ENCODE data around the gene CD9. TPM values are rescaled to one million over a fixed set of nuclear protein-coding genes. Genes with fewer than 3 reads are reported as not detected.

The CD9 gene
- total and polyA plus RNA-seq, 2 donors (not counting 1 experiment from before 2014, with no cell fraction given): 520 to 856 TPM

DNA sequence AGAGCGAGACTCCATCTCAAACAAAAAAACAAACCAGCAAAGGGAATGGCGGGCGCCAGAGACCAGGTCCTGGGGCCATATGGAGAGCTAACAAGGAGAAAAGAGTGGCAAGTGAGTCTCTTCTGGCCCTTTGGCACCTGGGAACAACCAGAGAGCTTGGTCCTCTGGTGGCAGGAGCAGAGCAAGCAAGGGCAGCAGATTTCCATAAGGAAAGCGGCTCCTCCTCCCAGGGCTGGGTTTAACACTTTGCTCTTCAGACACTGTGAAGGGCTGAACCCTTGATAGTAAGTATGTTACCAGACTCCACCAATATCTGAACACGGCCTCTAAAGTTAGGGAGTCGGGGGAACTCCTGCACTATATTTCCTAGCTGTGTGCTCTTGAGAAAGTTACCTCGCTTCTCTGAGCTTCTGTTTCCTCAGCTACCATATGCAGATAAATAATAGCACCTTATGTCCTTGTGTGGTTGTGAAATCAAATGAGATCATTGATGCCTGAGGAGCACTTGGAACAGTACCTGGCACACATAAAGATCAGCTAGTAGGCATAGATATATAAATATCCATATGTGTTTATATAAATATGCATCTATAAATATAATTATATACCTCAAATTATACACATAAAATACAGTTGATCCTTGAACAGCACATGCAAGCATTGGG, 76.9 kb downstream of the CD9 start:
- Histone ChIP-seq H3K4me3 (replicated peaks in 1 of 4; ENCODE audit: control extremely low read depth in 1 of 4, insufficient read depth in 1 of 4, low read depth in 3 of 4, low read length in 4 of 4) (no peak overlapping the region), H3K79me2 (ENCODE audit: control insufficient read depth, insufficient read depth, low read length) (no peaks in the 10 kb centered on the region), H4K20me1 (ENCODE audit: control insufficient read depth, extremely low read depth, insufficient read depth, low read length) (no peaks in the 10 kb centered on the region), H3K4me2 (ENCODE audit: extremely low read depth, insufficient read depth, low read length) (no peak overlapping the region), H2AFZ (ENCODE audit: low read length) (no peak overlapping the region), H3K27me3 (ENCODE audit: control insufficient read depth, insufficient read depth, low read length) (peaks cover 3% of the 10 kb centered on the region), H3K9me3 (ENCODE audit: control insufficient read depth, insufficient read depth, low read depth, low read length) (no peaks in the 10 kb centered on the region), H3K4me1 (ENCODE audit: control insufficient read depth, extremely low read depth, insufficient read depth, low read length) (peaks cover 22% of the 10 kb centered on the region), H3K36me3 (ENCODE audit: control insufficient read depth, insufficient read depth, low read length) (no peaks in the 10 kb centered on the region), H3K9ac (ENCODE audit: insufficient read depth, low read length) (no peak overlapping the region), H3K27ac (ENCODE audit: insufficient read depth, low read length) (no peak overlapping the region)
- DNase-seq (ENCODE audit: low read depth in 2 of 2): no peak
- TF ChIP-seq, protein P1, sequence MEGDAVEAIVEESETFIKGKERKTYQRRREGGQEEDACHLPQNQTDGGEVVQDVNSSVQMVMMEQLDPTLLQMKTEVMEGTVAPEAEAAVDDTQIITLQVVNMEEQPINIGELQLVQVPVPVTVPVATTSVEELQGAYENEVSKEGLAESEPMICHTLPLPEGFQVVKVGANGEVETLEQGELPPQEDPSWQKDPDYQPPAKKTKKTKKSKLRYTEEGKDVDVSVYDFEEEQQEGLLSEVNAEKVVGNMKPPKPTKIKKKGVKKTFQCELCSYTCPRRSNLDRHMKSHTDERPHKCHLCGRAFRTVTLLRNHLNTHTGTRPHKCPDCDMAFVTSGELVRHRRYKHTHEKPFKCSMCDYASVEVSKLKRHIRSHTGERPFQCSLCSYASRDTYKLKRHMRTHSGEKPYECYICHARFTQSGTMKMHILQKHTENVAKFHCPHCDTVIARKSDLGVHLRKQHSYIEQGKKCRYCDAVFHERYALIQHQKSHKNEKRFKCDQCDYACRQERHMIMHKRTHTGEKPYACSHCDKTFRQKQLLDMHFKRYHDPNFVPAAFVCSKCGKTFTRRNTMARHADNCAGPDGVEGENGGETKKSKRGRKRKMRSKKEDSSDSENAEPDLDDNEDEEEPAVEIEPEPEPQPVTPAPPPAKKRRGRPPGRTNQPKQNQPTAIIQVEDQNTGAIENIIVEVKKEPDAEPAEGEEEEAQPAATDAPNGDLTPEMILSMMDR (conservative IDR thresholded peaks at IDR 0.05 in 1 of 2, IDR thresholded peaks at IDR 0.05 in 1 of 2; ENCODE audit: low read depth in 1 of 2, low read length in 2 of 2): no peak
- TF ChIP-seq EZH2 (IDR thresholded peaks at IDR 0.05; ENCODE audit: low read length, missing control alignments): no peak

DNA sequence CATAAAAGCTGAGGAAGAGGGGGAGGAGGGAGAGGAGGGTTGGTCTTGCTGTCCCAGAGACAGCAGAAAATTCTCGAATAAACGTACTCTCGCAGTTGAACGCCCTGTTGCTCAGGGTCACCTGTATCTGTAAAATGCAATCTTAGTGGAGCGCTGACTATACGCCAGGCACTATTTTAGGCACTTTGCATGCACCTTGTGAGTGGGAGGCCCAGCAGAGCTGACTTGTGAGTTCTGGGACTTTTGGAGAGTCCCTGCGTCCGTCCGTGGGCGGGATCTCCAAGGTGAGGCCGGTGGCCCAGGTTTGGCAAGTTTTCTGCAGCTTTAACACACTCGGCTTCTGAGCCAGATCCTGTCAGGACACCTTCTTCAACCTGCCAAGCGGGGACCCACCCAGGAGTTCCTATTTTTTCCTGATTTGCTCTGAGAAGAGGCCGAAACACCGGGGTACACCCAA, 77.8 kb downstream of the CD9 start:
- Histone ChIP-seq H3K36me3 (ENCODE audit: control insufficient read depth, insufficient read depth, low read length) (no peaks in the 10 kb centered on the region), H3K27ac (ENCODE audit: insufficient read depth, low read length) (peak overlapping the region; percentile 77), H3K9ac (ENCODE audit: insufficient read depth, low read length) (peak overlapping the region; percentile 75), H3K4me1 (ENCODE audit: control insufficient read depth, extremely low read depth, insufficient read depth, low read length) (peaks cover 22% of the 10 kb centered on the region), H3K4me3 (replicated peaks in 1 of 4; ENCODE audit: control extremely low read depth in 1 of 4, insufficient read depth in 1 of 4, low read depth in 3 of 4, low read length in 4 of 4) (peak overlapping the region in 2 of 4 experiments; percentile 11 to 51), H3K79me2 (ENCODE audit: control insufficient read depth, insufficient read depth, low read length) (no peaks in the 10 kb centered on the region), H3K27me3 (ENCODE audit: control insufficient read depth, insufficient read depth, low read length) (peaks cover 3% of the 10 kb centered on the region), H3K4me2 (ENCODE audit: extremely low read depth, insufficient read depth, low read length) (peak overlapping the region; percentile 30), H4K20me1 (ENCODE audit: control insufficient read depth, extremely low read depth, insufficient read depth, low read length) (no peaks in the 10 kb centered on the region), H2AFZ (ENCODE audit: low read length) (peak overlapping the region; percentile 9), H3K9me3 (ENCODE audit: control insufficient read depth, insufficient read depth, low read depth, low read length) (no peaks in the 10 kb centered on the region)
- DNase-seq (ENCODE audit: low read depth in 2 of 2): no peak
- TF ChIP-seq, protein P1 (conservative IDR thresholded peaks at IDR 0.05 in 1 of 2, IDR thresholded peaks at IDR 0.05 in 1 of 2; ENCODE audit: low read depth in 1 of 2, low read length in 2 of 2): no peak
- no peak for TF ChIP-seq EZH2 (IDR thresholded peaks at IDR 0.05; ENCODE audit: low read length, missing control alignments)

DNA sequence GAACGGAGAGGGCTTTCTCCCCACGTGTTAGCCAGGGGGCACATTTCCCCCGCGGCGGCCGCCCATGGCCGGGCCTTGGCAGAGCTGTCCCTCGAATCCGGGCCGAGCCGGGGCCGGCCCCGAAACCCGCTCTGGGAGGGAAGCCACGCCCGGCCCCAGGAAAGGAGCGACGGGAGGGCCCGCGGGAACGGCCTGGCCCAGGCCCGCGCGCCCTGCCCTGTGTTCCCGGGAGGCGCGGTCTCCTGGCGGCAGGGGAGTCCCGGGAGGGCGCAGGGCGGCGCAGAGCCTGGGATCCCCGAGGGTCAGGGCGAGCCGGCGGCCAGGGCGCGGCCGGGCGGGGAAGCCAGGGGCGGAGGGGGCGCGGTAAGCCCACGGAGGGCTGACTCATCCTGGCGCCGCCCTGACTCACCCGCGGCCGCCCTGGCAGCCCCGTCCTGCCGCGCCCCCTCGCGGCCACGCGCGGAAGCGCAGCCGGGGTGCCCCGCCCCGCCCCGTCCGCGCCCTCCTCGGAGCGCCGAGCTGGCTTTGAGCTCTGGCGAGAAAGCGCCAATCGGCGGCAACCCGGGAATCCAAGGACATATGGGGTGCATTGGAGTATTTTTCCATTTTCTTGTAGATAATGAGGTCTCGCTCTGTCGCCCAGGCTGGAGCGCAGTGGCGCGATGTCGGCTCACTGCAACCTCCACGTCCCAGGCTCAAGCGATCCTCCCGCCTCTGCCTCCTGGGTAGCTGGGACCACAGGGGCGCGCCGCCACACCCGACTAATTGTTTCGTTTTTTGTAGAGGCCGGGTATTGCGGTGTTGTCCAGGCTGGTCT, 78.4 kb downstream of the CD9 start:
- H3K9me3 ChIP-seq (ENCODE audit: control insufficient read depth, insufficient read depth, low read depth, low read length): no peaks in the 10 kb centered on the region
- H3K4me3 ChIP-seq (replicated peaks in 1 of 4; ENCODE audit: control extremely low read depth in 1 of 4, insufficient read depth in 1 of 4, low read depth in 3 of 4, low read length in 4 of 4): peak overlapping the region in 2 of 4 experiments; percentile 11 to 51
- peaks cover 3% of the 10 kb centered on the region for H3K27me3 ChIP-seq (ENCODE audit: control insufficient read depth, insufficient read depth, low read length)
- TF ChIP-seq, protein P1 (conservative IDR thresholded peaks at IDR 0.05 in 1 of 2, IDR thresholded peaks at IDR 0.05 in 1 of 2; ENCODE audit: low read depth in 1 of 2, low read length in 2 of 2): peak; percentile 15 to 50
- no peak for TF ChIP-seq EZH2 (IDR thresholded peaks at IDR 0.05; ENCODE audit: low read length, missing control alignments)
- peak overlapping the region; percentile 77 for H3K27ac ChIP-seq (ENCODE audit: insufficient read depth, low read length)
- peak overlapping the region; percentile 30 for H3K4me2 ChIP-seq (ENCODE audit: extremely low read depth, insufficient read depth, low read length)
- no peaks in the 10 kb centered on the region for H4K20me1 ChIP-seq (ENCODE audit: control insufficient read depth, extremely low read depth, insufficient read depth, low read length)
- peaks cover 22% of the 10 kb centered on the region for H3K4me1 ChIP-seq (ENCODE audit: control insufficient read depth, extremely low read depth, insufficient read depth, low read length)
- DNase-seq (ENCODE audit: low read depth in 2 of 2): peak; percentile 74 to 82
- H3K9ac ChIP-seq (ENCODE audit: insufficient read depth, low read length): peak overlapping the region; percentile 75
- no peak overlapping the region for H2AFZ ChIP-seq (ENCODE audit: low read length)
- H3K36me3 ChIP-seq (ENCODE audit: control insufficient read depth, insufficient read depth, low read length): no peaks in the 10 kb centered on the region
- no peaks in the 10 kb centered on the region for H3K79me2 ChIP-seq (ENCODE audit: control insufficient read depth, insufficient read depth, low read length)

Data from fibroblast of lung (primary cell).